GM23338 (cell line): ENCODE results near the gene CCDC6.

Experiments used
- CREB1 ChIP-seq: fragments of 250-450 bp; sonication (Bioruptor Pico); IDR thresholded peaks from 2 replicates; pipeline ENCODE4 v1.5.0; 2020; ENCODE audit warnings: low read depth, mild to moderate bottlenecking, moderate library complexity
- CTCF ChIP-seq, 2 experiments: fragments of 200-600 bp in 1 of 2; sonication (generic) in 1 of 2; conservative IDR thresholded peaks; 2 replicates each; pipeline versions ENCODE4 v1.5.1 to v1.6.1; 2016 to 2017; ENCODE audit warnings: antibody characterized with exemption in 2 of 2, low read depth in 2 of 2, mild to moderate bottlenecking in 2 of 2, moderate library complexity in 1 of 2
- EZH2 ChIP-seq: fragments of 200-600 bp; sonication (generic); IDR thresholded peaks from one replicate; pipeline ENCODE4 v1.8.0; 2017; ENCODE audit warnings: antibody characterized with exemption, mild to moderate bottlenecking, low read depth; ENCODE audit not compliant: unreplicated experiment
- EZH2phosphoT487 ChIP-seq: fragments of 200-600 bp; sonication (generic); IDR thresholded peaks from one replicate; pipeline ENCODE4 v1.8.1; 2018; ENCODE audit warnings: antibody characterized with exemption; ENCODE audit not compliant: unreplicated experiment
- JUNB ChIP-seq: IDR thresholded peaks from one replicate; pipeline ENCODE4 v1.6.1; 2016; ENCODE audit warnings: antibody characterized with exemption; ENCODE audit not compliant: unreplicated experiment
- POLR2AphosphoS5 ChIP-seq: IDR thresholded peaks from 2 replicates; pipeline ENCODE4 v1.6.1; 2016; ENCODE audit warnings: antibody characterized with exemption, low read depth
- REST ChIP-seq: IDR thresholded peaks from one replicate; pipeline ENCODE4 v1.6.1; 2018; ENCODE audit warnings: antibody characterized with exemption; ENCODE audit not compliant: unreplicated experiment
- ZNF114 ChIP-seq: fragments of 250-450 bp; sonication (Bioruptor Pico); IDR thresholded peaks from 2 replicates; pipeline ENCODE4 v1.5.0; 2020; ENCODE audit warnings: mild to moderate bottlenecking, moderate library complexity
- ZNF331 ChIP-seq: fragments of 250-450 bp; sonication (Bioruptor Pico); IDR thresholded peaks from 2 replicates; pipeline ENCODE4 v1.5.0; 2020; ENCODE audit warnings: low read depth, mild to moderate bottlenecking, moderate library complexity

DNA sequence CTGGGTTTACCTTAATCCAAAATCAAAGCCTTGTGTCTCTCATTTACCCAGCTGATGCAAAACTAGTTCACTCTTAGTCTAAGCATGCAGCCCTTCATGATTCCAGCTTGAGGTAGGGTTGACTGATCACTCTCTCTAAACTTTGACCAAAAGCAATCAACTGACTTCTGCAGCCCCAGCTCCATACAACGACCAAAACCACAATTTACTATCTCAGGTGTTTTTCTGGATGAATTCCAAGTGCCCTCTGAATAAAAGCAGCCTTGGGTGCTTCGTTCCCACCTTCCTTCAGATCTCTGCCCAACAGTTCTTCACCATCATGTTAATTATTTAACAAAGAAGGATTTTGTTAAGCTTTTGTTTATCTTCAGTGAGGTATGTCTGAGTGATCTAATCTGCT lies 62.6 kb downstream of the CCDC6 start:
- TF ChIP-seq POLR2AphosphoS5, result no peak
- TF ChIP-seq CTCF (conservative IDR thresholded peaks at IDR 0.05; ENCODE audit: low read depth in 2 of 2), result no peak
- TF ChIP-seq ZNF331, result no peak
- TF ChIP-seq EZH2, result no peak
- TF ChIP-seq EZH2phosphoT487, result no peak
- no peak for TF ChIP-seq ZNF114 (CRISPR knock-in tag)
- TF ChIP-seq REST, result no peak
- TF ChIP-seq JUNB, result no peak
- TF ChIP-seq CREB1 (CRISPR knock-in tag), result no peak
